Liver (tissue), 3 donors: ENCODE results near the gene M1AP.

Experiments used
- FOXA1 ChIP-seq: IDR thresholded peaks from 2 replicates; pipeline ENCODE4 v1.6.1; 2016; ENCODE audit warnings: antibody characterized with exemption
- GABPA ChIP-seq, 2 donors: IDR thresholded peaks in 1 of 2; conservative IDR thresholded peaks in 1 of 2; 2 replicates each; pipeline ENCODE4 v1.6.1; 2016; ENCODE audit warnings: antibody characterized with exemption in 2 of 2, mild to moderate bottlenecking in 1 of 2, moderate library complexity in 1 of 2
- JUND ChIP-seq, 2 donors: IDR thresholded peaks; 2 replicates each; pipeline ENCODE4 v1.6.1; 2016; ENCODE audit warnings: antibody characterized with exemption in 2 of 2
- MAX ChIP-seq: IDR thresholded peaks from 2 replicates; pipeline ENCODE4 v1.6.1; 2016; ENCODE audit warnings: antibody characterized with exemption
- NR2F2 ChIP-seq: IDR thresholded peaks from 2 replicates; pipeline ENCODE4 v1.6.1; 2016; ENCODE audit warnings: antibody characterized with exemption
- RAD21 ChIP-seq, 2 donors: IDR thresholded peaks; 2 replicates each; pipeline ENCODE4 v1.6.1; 2016; ENCODE audit warnings: antibody characterized with exemption in 2 of 2, mild to moderate bottlenecking in 2 of 2
- RXRA ChIP-seq, 2 donors: IDR thresholded peaks; 2 replicates each; pipeline ENCODE4 v1.6.1; 2017 to 2018; ENCODE audit warnings: antibody characterized with exemption in 2 of 2, mild to moderate bottlenecking in 1 of 2
- SP1 ChIP-seq: IDR thresholded peaks from 2 replicates; pipeline ENCODE4 v1.6.1; 2018; ENCODE audit warnings: antibody characterized with exemption, mild to moderate bottlenecking
- TAF1 ChIP-seq: conservative IDR thresholded peaks from 2 replicates; pipeline ENCODE4 v1.6.1; 2016; ENCODE audit warnings: antibody characterized with exemption, mild to moderate bottlenecking
- YY1 ChIP-seq: IDR thresholded peaks from 2 replicates; pipeline ENCODE4 v1.6.1; 2016; ENCODE audit warnings: antibody characterized with exemption, mild to moderate bottlenecking
- TF ChIP-seq, protein P1 (sequence below): fragments of 150-350 bp; IDR thresholded peaks from 2 replicates; pipeline ENCODE4 v1.5.1; 2017; ENCODE audit warnings: improper control_type of control experiment, low read depth, low read length; ENCODE audit not compliant: missing input control
- TF ChIP-seq, protein P2 (sequence below): IDR thresholded peaks from 2 replicates; pipeline ENCODE4 v1.6.1; 2016; ENCODE audit warnings: antibody characterized with exemption
- TF ChIP-seq, protein P3 (sequence below): IDR thresholded peaks from 2 replicates; pipeline ENCODE4 v1.6.1; 2016; ENCODE audit warnings: antibody characterized with exemption, mild to moderate bottlenecking
- donor health status: healthy.
- donor health status: healthy.

DNA sequence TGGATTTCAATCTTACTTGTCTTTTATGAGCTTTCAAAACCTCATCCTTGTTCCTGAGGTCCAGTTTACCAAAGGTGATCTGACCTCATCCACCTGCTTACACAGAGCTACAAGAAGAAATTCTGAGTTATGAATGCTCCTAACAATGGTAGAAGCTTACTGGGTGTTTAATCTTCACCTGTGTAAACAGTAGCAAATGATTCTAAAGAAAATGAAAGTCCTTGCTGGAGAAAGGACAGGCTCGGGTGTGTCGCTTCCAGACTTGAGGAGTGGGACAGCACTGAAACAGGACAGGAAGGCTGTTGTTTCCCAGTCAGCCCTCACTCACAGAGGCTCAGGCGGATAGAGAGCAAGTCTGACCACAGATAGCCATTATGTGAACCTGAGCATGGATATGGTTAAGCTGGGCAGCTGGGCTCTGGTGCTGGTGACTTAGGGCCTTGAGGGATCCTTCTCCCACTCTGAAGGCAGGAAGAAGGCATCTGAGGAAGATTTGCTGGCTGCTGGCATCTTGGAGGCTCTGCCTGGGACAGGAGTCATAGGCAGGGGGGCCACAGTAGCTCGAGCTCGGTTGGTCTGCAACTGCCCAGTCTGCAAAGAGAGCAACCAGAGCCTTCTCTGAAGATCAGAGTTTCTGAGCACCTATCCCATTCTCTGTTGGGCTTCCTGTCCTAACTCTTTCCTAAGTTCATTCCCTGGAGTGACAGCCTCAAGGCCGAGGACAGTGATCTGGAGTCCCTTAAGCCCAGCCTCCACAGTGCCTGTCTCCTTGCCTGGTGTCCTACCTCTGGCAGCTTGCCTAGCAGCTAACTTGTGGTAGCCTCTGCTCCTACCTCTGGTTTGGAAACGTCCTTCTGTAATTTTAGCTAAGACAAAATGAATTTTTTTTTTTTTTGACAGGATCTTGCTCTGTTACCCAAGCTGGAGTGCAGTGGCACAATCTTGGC, 89.6 kb downstream of the M1AP start:
- TF ChIP-seq, protein P1, sequence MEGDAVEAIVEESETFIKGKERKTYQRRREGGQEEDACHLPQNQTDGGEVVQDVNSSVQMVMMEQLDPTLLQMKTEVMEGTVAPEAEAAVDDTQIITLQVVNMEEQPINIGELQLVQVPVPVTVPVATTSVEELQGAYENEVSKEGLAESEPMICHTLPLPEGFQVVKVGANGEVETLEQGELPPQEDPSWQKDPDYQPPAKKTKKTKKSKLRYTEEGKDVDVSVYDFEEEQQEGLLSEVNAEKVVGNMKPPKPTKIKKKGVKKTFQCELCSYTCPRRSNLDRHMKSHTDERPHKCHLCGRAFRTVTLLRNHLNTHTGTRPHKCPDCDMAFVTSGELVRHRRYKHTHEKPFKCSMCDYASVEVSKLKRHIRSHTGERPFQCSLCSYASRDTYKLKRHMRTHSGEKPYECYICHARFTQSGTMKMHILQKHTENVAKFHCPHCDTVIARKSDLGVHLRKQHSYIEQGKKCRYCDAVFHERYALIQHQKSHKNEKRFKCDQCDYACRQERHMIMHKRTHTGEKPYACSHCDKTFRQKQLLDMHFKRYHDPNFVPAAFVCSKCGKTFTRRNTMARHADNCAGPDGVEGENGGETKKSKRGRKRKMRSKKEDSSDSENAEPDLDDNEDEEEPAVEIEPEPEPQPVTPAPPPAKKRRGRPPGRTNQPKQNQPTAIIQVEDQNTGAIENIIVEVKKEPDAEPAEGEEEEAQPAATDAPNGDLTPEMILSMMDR: no peak
- TF ChIP-seq JUND (IDR thresholded peaks at IDR 0.05) (no peak), TAF1 (no peak), NR2F2 (no peak), RAD21 (IDR thresholded peaks at IDR 0.05) (no peak), YY1 (no peak), FOXA1 (no peak), SP1 (no peak), MAX (no peak), RXRA (IDR thresholded peaks at IDR 0.05) (no peak), GABPA (IDR thresholded peaks at IDR 0.05 in 1 of 2, conservative IDR thresholded peaks at IDR 0.05 in 1 of 2) (no peak)
- TF ChIP-seq, protein P2, sequence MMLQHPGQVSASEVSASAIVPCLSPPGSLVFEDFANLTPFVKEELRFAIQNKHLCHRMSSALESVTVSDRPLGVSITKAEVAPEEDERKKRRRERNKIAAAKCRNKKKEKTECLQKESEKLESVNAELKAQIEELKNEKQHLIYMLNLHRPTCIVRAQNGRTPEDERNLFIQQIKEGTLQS: no peak
- TF ChIP-seq, protein P3, sequence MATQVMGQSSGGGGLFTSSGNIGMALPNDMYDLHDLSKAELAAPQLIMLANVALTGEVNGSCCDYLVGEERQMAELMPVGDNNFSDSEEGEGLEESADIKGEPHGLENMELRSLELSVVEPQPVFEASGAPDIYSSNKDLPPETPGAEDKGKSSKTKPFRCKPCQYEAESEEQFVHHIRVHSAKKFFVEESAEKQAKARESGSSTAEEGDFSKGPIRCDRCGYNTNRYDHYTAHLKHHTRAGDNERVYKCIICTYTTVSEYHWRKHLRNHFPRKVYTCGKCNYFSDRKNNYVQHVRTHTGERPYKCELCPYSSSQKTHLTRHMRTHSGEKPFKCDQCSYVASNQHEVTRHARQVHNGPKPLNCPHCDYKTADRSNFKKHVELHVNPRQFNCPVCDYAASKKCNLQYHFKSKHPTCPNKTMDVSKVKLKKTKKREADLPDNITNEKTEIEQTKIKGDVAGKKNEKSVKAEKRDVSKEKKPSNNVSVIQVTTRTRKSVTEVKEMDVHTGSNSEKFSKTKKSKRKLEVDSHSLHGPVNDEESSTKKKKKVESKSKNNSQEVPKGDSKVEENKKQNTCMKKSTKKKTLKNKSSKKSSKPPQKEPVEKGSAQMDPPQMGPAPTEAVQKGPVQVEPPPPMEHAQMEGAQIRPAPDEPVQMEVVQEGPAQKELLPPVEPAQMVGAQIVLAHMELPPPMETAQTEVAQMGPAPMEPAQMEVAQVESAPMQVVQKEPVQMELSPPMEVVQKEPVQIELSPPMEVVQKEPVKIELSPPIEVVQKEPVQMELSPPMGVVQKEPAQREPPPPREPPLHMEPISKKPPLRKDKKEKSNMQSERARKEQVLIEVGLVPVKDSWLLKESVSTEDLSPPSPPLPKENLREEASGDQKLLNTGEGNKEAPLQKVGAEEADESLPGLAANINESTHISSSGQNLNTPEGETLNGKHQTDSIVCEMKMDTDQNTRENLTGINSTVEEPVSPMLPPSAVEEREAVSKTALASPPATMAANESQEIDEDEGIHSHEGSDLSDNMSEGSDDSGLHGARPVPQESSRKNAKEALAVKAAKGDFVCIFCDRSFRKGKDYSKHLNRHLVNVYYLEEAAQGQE: no peak
